Endothelial cell of hepatic sinusoid (primary cell): Measurements from ENCODE around the gene FAM107A.

Experiments
- in situ Hi-C: cut with HindIII; loops from 2 replicates; pipeline ENCODE4 v1.10.0; 2017; ENCODE audit warnings: low sequenced_read_pairs

The FAM107A gene

DNA sequence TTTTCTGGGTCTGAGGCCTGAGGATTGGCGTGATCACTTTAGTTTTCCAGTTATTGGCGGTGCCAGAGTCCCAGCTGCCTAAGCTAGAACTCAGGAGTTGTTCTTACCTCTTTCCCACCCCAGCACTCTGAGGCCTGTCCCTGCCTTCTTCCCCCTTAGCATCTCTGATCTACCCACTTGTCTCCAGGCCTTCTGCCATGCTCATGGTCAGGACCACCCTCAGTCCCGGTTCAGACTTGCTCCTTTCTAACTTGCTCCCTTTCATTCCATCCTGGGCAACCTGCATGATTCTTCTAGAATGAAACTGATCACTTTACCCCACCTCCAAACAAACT lies 55.9 kb downstream of the FAM107A start:
- in situ Hi-C loops = no loop called here

DNA sequence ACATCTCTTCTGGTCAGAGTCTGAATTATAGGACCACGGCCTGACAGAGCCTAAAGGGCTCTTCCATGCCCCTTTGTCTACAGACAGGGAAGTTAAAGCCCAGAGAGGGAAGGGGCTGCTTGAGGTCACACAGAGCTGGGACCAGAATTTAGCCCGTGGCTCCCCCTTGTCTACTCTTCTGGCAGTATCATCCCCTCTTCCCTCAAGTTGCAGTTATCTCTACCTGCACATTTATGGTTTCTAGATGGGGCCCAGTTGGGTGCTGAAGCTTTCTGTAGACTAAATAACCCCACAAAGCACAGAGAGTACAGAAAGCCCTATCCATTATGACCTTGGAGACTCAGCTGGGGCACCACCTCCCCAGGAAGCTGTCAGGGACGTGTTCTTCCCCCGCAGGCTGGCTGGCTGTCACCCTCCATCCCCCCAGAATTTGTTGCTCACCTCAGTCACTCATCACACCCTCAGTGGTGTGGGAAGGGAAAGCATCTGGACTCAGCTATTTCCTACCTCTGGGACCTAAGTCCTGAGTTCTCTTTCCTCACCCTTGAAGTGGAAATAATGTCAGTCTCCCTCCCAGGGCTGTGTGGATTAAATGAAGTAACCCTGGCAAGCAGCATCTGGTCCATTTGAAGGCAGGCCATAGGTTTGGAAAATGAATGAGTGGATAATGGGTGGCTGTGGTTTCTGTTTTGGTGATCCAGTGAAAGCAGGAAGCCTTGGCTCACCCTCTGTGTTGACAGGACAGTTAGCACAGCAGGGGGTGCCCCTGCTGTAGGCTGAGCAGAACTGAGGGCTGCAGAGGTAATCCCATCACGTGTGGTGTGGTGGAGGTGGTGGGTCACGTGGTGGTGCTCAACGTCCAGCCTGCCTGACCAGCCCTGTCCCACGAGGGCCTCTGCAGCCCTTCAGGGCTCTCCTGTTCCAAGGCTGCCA lies 56.5 kb downstream of the FAM107A start:
- in situ Hi-C loops = no loop called here

DNA sequence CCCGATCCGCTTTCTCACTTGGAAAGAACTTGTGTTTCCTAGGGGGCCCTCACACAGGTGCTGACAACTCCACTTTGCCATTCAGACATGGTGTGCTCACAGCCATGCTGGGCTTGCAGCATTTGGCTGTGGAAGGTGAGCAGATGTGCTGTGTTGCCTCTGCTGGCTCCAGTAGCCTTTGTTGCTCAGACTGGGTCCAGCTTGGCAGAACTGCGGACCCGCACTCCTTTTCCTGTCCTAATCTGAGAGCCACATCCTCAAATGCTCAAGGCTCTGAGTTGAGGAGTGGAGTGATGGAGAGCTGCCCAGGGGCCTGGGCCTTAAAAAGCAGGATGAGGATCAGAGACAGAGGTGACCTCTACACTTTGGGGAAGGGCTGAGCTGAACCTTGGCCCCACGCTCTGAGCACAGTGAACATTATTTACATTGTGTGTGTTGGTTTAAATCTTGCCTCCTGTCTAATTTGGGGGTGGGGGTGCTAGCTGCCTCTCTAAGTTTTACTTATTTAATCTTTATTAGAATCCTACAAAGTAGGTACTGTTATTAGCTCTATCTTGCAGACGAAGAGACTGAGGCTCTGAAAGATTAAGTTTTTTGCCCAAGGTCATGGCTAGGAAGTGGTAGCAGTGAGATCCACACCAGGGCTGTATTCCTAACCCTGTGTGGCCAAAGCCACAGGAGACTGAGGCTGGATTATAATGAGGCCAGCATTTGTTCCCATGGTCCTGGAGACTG lies 57.4 kb downstream of the FAM107A start:
- in situ Hi-C loops = no loop called here

DNA sequence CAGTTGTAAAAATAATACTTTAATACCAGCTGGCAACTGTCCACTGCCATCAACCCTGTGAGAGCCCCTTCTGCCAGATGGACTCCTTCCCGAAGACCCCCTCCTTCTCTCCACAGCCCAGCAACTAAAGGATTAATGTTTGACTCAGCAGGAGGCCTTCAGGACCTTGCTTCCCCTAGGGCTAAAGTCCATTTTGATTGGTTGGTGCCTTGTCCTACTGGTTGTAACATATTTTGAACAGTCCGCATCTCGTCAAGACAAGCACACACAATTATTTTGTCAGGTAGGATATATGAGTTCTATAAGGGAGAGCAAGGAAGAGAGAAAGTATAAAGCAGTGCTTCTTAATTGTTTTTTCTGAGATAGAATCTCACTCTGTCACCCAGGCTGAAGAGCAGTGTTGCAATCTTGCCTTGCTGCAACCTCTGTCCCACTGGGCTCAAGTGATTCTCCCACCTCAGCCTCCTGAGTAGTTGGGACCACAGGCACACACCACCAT lies 58.9 kb downstream of the FAM107A start:
- in situ Hi-C loops = no loop called here

DNA sequence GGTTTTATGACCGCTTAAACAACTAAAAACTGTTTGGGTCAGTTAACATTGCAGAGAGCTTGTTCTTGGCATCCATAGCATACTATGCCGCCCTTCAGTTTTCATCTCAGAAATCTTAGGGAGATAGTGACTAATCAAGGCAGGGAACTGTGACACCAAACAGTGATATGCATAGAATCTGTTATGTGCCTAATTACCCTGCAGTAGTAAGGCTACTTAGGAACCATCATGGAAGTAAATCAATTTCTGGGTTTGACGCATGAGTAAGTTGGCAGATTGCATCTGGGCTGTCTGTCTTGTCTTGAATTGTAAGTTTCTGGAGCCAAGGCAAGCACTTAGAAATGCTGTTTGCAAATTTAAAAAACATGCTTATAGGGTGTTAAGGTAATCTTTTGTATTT lies 62.8 kb downstream of the FAM107A start:
- in situ Hi-C loops = no loop called here
